Skeletal muscle tissue (tissue), 4 donors: ENCODE data around the gene TUBB4B. TPM values are rescaled to one million over a fixed set of nuclear protein-coding genes. Genes with fewer than 3 reads are reported as not detected.

ENCODE experiments used
- H3K27ac ChIP-seq: one replicate; pipeline ENCODE4 v1.7.0; 2013; ENCODE audit warnings: mild to moderate bottlenecking, low read depth, low read length, inconsistent platforms
- H3K27me3 ChIP-seq, 3 donors: one replicate each; pipeline ENCODE4 v1.7.0; 2013; ENCODE audit warnings: low read length in 3 of 3; ENCODE audit not compliant: control insufficient read depth in 3 of 3, insufficient read depth in 3 of 3
- H3K36me3 ChIP-seq, 3 donors: one replicate each; pipeline ENCODE4 v1.7.0; 2013; ENCODE audit warnings: low read length in 3 of 3; ENCODE audit not compliant: control insufficient read depth in 3 of 3, insufficient read depth in 3 of 3
- H3K4me1 ChIP-seq, 3 donors: one replicate each; pipeline ENCODE4 v1.7.0; 2013; ENCODE audit warnings: low read length in 3 of 3, mild to moderate bottlenecking in 3 of 3; ENCODE audit not compliant: control insufficient read depth in 3 of 3, insufficient read depth in 3 of 3
- H3K4me3 ChIP-seq, 3 donors: one replicate each; pipeline ENCODE4 v1.7.0; 2013; ENCODE audit warnings: low read length in 3 of 3
- H3K9ac ChIP-seq, 3 donors: one replicate each; pipeline ENCODE4 v1.7.0; 2013; ENCODE audit warnings: low read length in 3 of 3, mild to moderate bottlenecking in 3 of 3, moderate library complexity in 2 of 3, low read depth in 1 of 3
- H3K9me3 ChIP-seq, 3 donors: one replicate each; pipeline ENCODE4 v1.7.0; 2013; ENCODE audit warnings: low read length in 3 of 3; ENCODE audit not compliant: control insufficient read depth in 3 of 3
- total RNA-seq: library from RNA; depleted of rRNA; stranded (reverse); fragments of >200 nt; gene quantifications from one replicate; pipeline ENCODE4 v1.2.3, GENCODE V29; 2014
- donor health status: Osteomylitis.

The TUBB4B gene
- total RNA-seq, 1 donor from 2014 or later: 97.1 TPM

DNA sequence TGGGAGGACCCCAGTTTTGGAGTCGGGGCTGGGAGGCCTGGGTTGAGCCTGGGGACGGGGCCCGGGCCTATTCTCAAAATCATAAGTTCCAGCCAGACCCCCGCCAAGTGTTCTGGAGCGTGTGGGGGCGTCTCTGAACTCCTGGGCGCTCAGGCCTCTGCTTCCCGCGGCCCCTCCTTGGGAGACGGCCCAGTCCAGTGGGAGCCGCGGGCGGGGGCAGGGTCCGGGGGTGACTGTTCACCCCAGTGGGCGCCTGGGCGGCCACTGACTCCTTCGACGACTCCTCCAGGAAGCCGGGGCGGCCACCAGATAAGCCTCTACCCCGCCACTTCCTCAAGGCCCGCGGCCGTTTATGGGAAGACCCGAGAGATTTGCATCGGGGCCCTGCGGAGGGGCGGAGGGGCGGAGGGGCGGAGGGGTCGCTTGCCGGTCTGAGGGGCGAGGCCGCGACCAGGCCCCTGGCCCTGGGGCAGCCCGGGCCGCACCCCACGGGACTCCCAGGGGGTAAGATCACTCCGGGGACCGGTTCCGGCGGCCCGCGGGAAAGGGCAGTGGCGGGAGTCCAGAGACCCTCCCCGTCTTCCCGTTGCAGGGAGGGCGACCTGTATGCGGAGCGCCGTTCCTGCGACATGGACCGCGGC is 37.1 kb downstream of the TUBB4B start:
- H3K36me3 ChIP-seq: peaks cover 2 to 5% (median 5%) of the 10 kb centered on the region in 3 donors
- peak overlapping the region; percentile 75 for H3K27ac ChIP-seq
- H3K27me3 ChIP-seq: peaks cover 29 to 66% (median 31%) of the 10 kb centered on the region in 3 donors
- no peaks in the 10 kb centered on the region for H3K9me3 ChIP-seq
- peak overlapping the region; percentile 48 to 60 (median 49) for H3K4me3 ChIP-seq
- H3K9ac ChIP-seq: peak overlapping the region; percentile 32 to 68 (median 33)
- H3K4me1 ChIP-seq: peaks cover 27 to 32% (median 31%) of the 10 kb centered on the region in 3 donors

DNA sequence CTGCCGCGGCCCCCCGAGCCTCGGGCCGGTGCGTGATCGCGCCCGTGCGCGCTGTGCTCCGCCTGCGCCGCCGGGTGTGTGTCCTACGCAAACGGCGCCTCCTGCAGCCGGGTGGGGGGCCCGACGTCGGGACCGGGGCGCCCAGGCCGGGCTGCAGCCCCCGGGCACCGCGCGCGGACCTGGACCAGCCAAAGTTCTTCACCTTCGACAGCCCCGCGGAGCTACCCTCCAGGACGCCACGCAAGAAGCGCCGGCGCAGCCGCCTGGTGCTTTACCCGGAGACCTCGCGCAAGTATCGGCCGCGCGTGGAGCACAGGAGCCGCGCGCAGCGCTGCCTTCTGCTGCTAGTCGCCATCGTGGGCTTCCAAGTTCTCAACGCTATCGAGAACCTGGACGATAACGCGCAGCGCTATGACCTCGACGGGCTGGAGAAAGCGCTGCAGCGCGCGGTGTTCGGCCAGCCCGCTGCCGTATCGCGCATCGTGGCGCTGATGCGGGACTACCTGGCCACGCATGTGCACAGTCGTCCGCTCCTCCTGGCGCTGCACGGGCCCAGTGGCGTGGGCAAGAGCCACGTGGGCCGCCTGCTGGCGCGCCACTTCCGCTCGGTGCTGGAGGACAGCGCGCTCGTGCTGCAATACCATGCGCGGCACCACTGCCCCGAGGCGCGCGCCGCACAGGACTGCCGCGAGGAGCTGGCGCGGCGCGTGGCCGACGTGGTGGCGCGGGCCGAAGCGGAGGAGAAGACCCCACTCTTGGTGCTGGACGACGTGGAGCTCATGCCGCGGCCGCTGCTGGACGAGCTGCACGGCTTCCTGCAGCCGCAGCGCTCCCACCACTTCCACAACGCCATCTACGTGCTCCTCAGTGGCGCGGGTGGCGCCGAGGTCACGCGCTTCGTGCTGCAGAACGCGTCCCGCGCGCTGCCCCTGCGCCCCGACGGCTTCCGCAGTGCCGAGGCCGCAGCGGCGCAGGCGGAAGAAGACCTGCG is 37.9 kb downstream of the TUBB4B start:
- H3K4me3 ChIP-seq: no peak overlapping the region
- peak overlapping the region in 1 of 3 donors; percentile 25 for H3K9ac ChIP-seq
- H3K27me3 ChIP-seq: peaks cover 30 to 68% (median 31%) of the 10 kb centered on the region in 3 donors
- H3K27ac ChIP-seq: no peak overlapping the region
- H3K36me3 ChIP-seq: peaks cover 1% of the 10 kb centered on the region in 3 donors
- H3K9me3 ChIP-seq: no peaks in the 10 kb centered on the region
- H3K4me1 ChIP-seq: peaks cover 27 to 29% (median 28%) of the 10 kb centered on the region in 3 donors

DNA sequence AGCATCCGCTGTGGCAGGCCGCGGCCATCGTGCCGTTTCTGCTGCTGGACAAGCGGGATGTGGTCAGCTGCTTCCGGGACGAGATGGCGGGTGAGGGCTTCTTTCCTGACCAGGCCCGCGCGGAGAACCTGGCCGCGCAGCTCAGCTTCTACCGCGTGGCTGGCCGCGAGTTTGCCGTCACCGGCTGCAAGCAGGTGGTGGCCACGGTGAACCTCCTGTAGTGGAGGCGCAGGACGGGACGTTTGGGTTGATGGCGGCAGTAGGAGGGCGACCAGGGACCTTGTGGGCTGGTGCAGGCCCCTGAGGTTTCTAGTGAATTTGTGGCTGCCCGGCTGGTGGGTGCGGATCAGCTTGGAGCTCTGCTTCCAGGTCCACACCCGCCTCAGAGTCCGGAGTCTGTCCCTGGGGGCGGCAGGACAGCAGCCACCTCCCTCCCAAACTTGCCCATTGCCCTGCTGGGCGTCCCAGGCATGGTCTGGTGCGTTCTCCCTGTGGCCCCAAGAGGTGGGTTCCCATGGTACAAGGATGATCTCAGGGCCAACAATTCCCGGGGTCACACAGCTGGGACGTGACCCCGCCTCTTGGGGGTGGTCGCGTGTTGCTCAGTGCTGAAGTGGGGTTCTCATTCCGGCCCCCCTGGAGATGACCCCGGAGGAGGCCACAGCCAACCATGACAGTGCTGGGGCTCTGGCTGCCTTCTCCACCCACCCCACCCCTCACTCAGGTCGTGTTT is 38.8 kb downstream of the TUBB4B start:
- H3K27me3 ChIP-seq: peaks cover 24 to 63% (median 31%) of the 10 kb centered on the region in 3 donors
- H3K27ac ChIP-seq: no peak overlapping the region

DNA sequence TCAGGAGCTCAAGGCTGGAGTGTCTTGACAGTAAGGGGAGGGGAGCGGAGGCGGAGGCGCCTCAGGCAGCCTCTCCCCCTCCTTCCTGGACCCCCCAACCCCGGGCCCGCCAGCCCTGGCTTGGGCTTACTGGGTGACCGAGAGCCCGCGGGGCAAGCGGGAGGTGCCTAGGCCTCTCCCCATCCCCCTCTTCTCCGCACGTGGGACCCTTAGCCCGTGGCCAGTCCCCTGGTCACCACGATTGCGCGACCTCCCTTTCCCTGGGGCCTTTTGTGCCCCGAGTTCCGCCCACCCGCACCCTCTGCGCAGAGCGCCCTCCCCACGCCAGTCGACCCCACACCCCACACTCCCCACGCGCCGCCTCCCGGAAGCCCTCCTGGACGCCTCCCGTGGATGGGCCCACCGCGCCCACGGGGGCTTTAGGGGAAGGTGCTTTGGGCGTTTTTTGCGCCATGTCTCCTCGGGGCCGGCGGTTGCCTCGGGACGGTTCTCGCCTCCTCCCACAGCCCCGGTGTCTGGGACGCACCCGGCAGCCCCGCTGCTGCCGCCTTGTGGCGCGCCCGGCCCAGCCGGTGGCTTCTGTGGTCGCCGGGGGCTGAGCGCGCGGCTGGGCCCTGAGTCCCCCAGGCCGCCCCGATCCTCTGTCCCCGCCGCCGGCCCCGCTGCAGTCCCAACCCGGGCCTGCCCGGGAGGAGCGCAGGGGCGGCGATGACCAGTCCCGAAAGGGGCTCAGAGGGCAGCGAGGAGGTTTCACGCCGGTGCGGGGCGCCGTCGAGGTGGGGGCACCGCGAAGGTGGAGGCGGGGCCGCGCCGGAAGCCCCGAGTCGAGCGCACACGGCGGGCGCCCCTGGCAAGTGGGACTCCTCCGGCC is 39.6 kb downstream of the TUBB4B start:
- H3K4me3 ChIP-seq: no peak overlapping the region
- peaks cover 18 to 25% (median 25%) of the 10 kb centered on the region in 3 donors for H3K4me1 ChIP-seq
- no peaks in the 10 kb centered on the region for H3K9me3 ChIP-seq
- no peaks in the 10 kb centered on the region for H3K36me3 ChIP-seq
- no peak overlapping the region for H3K9ac ChIP-seq
- no peak overlapping the region for H3K27ac ChIP-seq
- H3K27me3 ChIP-seq: peaks cover 24 to 58% (median 31%) of the 10 kb centered on the region in 3 donors

More for the DNA sequence above, 38.8 kb downstream of the TUBB4B start:
- H3K36me3 ChIP-seq: no peaks in the 10 kb centered on the region
- no peak overlapping the region for H3K9ac ChIP-seq
- peaks cover 23 to 29% (median 27%) of the 10 kb centered on the region in 3 donors for H3K4me1 ChIP-seq
- H3K4me3 ChIP-seq: no peak overlapping the region
- no peaks in the 10 kb centered on the region for H3K9me3 ChIP-seq

DNA sequence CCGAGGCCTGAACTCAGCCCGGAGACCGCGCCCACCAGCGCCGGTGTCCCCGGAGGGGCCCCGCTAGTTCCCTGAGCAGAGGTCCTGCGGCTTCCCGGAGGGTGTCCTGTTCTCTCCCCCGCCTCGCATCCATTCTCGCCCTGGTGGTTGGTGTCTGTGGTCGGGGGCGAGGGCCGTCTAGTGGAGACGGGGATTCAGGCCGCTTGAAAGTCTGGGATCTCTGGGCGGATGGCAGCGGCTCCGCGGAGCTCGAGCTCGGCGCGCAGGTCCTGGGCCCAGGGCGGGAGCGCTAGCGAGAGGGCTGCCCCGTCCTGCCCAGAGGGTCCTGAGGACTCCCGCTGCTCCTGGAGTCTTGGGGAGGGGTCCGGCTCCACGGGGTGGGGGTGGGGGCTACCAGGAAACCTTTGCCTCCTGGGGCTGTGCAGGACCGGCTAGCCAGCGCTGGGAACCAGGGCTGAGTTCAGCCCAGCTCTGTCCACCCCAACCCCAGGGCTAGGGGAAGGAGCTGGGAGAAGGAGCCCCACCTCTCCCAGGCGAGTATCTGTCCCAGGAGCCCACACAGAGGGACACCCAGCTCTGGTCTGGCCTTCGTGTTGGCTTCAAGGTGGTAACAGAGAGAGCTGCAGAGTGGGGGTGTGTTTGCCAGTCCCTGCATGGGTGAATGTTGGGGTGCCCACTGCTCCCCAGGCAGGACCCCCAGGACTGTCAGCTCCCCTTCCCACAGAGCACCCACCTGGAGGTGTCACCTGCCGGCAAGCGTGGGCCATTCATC is 40.4 kb downstream of the TUBB4B start:
- Histone ChIP-seq H3K36me3 (no peaks in the 10 kb centered on the region), H3K4me3 (no peak overlapping the region), H3K27me3 (peaks cover 23 to 58% (median 28%) of the 10 kb centered on the region in 3 donors), H3K9me3 (no peaks in the 10 kb centered on the region), H3K9ac (no peak overlapping the region), H3K27ac (no peak overlapping the region), H3K4me1 (peaks cover 9 to 18% (median 16%) of the 10 kb centered on the region in 3 donors)

DNA sequence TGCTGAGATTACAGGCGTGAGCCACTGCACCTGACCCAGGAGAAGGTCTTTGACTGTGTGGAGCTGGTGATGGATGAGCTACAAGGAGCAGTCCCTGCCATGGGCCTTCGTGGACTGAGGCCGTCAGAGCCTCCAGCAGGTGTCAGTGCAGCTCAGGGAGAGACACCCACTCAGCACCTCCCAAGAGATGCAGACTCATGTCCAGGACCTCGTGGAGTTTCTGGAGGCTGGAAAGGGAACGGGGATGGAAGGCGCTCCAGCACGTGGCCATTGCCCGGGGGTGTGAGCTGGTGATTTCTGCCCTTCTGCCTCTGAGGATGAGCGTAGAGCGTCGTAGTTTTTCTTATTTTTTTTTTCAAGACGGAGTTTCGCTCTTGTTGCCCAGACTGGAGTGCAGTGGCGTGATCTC is 45.9 kb downstream of the TUBB4B start:
- H3K4me1 ChIP-seq: peaks cover 0 to 7% (median 6%) of the 10 kb centered on the region in 3 donors
- no peak overlapping the region for H3K27ac ChIP-seq
- no peak overlapping the region for H3K9ac ChIP-seq
- H3K4me3 ChIP-seq: no peak overlapping the region
- H3K9me3 ChIP-seq: no peaks in the 10 kb centered on the region
- H3K36me3 ChIP-seq: no peaks in the 10 kb centered on the region
- H3K27me3 ChIP-seq: peaks cover 3 to 10% (median 4%) of the 10 kb centered on the region in 3 donors

DNA sequence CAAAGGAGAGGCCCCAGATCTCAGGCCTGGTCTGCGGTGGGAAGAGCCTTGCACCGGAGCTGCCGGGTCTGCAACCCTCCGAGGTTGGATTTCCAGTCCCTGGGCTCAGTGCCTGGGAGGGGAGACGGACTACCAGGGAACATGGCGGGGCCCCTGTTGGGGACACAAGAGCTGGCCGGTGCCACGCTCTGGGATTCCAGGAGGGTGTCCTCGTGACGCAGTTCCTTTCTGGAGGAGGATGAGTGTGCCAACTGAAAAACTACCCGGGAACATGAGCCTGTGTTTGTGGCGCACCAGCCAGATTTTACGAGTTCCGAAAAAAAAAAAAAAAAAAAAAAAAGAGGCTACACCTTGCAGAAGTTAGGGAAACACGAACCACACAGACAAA is 52.0 kb downstream of the TUBB4B start:
- H3K36me3 ChIP-seq: no peaks in the 10 kb centered on the region
- H3K9ac ChIP-seq: no peak overlapping the region
- H3K4me3 ChIP-seq: no peak overlapping the region
- no peak overlapping the region for H3K27ac ChIP-seq
- peaks cover 0 to 15% (median 2%) of the 10 kb centered on the region in 3 donors for H3K4me1 ChIP-seq
- peaks cover 40 to 42% (median 41%) of the 10 kb centered on the region in 3 donors for H3K27me3 ChIP-seq
- peaks cover 0 to 3% (median 3%) of the 10 kb centered on the region in 3 donors for H3K9me3 ChIP-seq
